GM04503 (cell line): ENCODE data around the gene NR2F2.
"Not testable (repeated sequence)": the region's sequence is repeated elsewhere in the genome, so short reads cannot be mapped to it uniquely, and the experiment has no call there.

ENCODE experiments used
- DNase-seq: peaks from one replicate; pipeline ENCODE4 v3.0.0-alpha.2; 2012; ENCODE audit warnings: low read depth

NR2F2 gene

DNA sequence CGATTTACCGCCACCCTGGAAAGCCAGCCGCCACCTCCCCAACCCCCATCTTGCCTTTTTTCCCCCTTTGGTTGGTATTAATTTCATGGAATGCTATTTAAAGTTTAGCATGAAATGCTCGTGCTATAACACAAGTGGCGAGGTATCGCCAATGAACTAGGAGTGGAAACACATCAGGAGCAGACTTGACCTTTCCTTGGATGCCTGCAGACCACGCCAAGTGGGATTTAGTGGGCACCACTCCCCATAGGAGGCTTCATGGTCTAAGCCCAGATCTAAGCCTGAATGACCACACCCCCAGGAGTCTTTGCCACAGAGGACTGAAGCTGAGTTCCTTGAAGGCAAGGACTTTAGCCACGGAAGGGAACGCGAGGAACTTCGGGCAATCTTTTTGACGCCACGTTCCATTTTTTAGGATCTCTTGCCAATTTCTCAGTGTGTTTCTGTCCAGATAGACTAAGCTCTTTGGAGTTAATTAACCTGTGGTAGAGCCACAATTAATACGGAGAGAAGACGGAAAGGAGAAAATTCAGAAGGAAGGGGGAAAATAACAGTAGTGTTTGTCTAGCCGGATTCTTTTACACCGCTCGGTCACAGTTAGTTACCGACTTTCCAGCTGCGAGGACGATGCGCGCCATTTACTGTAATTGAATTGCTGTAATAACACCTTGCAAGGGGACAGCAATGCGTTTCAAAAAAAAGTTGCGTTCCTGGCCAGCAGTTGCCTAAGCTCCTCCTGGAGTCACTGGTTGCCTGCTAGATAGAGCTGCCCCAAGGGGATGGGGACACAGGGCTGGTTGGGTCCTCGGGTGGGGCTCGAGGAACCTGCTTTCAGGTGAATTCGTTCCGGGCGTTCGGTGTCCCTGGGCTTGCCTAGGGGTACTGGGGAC is 37.1 kb downstream of the NR2F2 start:
- no peak for DNase-seq

DNA sequence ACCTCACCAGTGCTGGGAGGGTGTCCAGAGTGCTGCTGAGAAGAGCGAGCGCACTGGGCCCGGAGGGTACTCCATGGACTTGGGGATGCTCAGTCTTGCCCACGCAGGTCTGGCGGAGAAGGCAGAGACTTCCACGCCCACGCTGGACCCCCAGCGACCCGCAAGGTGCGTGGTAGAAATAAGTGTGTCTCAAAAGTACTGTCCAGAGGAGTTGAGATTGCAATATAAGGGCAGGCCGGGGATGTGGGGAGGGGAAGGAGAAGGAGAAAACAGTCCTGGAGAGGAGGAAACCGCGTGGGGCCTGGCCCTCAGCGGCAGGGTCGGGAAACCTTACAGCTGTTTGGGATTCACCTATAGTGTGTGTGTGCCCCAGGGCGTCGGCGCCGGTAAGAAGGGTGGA is 38.9 kb downstream of the NR2F2 start:
- DNase-seq: no peak

DNA sequence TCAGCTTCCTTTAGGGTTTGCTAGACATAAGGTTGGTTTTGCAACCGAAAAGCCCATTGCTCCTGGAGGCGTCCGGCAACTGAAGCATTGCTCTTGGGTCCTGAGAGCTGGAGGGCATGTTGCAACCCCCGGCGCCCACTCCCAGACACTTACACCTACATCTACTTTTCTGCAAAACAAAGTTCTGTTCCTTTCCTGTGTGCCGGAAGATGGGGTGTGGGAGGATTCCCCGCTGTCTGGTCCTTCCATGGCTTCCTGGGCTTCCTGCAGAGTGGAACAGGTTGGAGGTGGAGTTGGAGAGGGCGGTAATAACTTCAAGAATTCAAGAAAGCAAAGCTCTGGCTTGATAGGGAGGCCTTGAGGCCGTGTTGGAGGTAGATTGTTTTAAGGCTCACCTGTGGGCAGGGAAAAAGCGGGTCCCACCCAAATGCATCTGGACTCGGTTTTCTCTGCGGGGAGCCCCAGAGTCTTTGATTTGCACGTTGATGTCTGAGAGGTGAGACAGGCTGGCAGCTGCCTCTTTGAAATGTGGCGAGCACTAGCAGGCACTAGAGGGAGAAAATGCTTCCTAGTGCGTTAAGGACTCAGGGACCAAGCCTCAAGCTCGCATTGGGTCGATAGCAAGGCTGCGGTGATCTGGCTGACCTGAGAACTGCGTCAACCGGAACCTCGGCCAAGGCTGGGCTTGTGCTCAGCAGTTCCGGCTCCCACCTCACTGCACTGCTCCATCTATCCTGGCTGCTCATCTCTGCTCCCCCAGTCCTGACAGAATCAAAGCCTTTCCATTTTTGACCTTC is 39.5 kb downstream of the NR2F2 start:
- DNase-seq: no peak

DNA sequence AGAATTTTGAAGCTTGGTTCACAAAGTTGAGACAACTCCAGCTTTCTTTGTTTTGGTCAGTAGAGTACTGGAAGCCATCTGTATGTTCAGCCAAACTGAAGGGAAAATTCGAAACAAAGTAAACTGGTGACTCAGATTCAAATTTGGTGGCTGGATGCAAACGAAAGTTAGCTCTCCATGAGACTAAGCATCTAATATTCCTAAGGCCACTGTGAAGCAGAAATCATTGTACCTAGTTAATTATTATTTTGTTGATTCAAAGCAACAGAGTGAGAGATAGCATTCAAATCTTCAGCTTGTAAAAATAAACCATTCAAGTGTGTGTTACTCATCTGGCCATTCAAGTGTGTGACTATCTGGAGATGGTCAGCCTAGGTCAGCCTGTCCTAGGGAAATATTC is 42.1 kb downstream of the NR2F2 start:
- DNase-seq: no peak

DNA sequence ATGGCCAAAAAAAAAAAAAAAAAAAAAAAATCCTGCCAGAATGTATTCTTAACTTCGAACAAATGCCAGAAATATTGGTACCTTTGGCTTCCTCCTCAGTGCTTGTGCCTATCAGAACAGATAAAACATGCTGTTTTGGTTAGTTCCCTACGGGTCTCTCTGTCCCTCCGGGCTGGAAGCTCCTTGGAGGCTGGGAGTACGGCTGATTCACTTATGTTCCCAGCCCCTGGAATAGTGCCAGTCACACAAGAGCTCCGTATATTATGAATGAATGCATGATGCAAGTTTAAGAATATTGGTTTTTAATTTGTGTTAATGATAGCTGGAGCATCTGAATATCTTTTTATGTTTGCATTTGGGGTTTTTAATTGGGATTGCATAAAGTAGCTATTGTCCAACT is 44.0 kb downstream of the NR2F2 start:
- no peak for DNase-seq

DNA sequence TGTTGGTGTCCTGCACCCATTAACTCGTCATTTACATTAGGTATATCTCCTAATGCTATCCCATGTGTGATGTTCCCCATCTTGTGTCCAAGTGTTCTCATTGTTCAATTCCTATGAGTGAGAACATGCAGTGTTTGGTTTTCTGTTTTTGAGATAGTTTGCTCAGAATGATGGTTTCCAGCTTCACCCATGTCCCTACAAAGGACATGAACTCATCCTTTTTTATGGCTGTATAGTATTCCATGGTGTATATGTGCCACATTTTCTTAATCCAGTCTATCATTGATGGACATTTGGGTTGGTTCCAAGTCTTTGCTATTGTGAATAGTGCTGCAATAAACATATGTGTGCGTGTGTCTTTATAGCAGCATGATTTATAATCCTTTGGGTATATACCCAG is 49.1 kb downstream of the NR2F2 start:
- not testable (repeated sequence) for DNase-seq

DNA sequence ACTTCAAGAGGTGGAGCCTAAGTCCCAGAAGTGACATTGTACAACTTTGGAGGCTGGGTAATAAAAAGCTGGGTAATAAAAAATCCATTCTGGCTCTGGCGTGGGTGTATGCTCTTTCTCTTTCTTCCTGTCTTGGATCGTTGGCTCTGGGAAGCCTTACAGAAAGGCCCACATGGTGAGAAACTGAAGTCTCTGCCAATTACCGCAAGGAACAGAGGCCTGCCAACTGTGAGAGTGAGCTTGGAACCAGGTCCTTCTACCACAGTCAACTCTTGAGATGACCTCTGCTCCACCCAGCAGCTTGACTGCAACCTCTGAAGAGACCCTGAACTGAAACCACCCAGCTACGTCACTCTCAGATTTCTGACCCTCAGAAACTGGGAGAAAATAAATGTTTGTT is 51.0 kb downstream of the NR2F2 start:
- no peak for DNase-seq

GRCh38 chr15:96385195-96385594 is 54.7 kb downstream of the NR2F2 start:
- no peak for DNase-seq

- no peak for DNase-seq
Measured at GRCh38 chr15:96388673-96389072, 58.2 kb downstream of the NR2F2 start.
